GM21423 (cell line): ENCODE measurements around the gene ELK3.

ENCODE experiments used
- ATAC-seq: cut with Tn5 transposase; IDR thresholded peaks from one replicate; pipeline ENCODE4 v1.9.1; 2021; ENCODE audit warnings: mild to moderate bottlenecking, moderate library complexity; ENCODE audit not compliant: unreplicated experiment

ELK3 gene

GRCh38 chr12:96210376-96211055 is 16.3 kb downstream of the ELK3 start:
- no peak for ATAC-seq

GRCh38 chr12:96211988-96212387 is 17.8 kb downstream of the ELK3 start:
- ATAC-seq, result no peak

DNA sequence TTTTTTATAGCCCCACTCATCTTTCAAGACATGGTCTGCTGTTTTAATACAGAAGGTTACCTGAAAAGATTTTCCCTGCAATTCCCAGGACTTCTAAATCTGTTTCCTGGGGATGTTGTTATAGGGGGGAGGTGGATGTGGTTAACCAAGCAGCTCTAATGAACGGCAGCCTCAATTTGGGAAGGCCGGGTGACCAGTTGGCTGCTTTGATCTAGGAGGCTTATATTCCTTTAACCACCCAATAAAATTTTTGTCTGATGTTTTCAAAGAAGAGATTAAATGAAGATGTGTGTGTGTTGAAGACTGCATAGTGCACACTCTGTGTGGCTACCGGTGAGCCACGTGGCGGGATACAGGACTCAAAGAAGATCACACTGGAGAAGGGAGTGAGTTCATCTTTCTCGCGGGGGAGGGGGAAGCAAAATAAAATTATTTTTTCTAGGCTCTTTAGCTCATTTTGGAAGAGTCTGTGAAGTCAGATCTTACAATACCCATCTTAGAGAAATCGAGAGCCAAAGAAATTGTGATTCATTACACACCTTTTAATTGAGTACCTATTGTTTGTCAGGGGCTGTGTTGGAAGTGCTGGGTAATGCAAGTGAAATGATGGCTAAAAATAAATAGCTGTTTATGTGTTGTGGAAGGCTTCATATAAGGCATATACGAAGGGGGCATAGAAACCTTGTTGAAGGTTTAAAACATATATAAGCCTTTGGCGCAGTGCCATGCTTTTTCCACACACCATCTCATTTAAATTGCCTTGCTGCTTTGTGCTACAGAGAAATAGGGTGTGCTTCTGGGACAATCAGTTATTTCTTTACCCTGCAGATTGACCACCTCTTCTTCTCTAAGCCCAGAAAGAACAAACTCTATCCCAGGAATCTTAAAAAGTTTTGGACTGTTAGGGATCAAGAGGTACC is 18.5 kb downstream of the ELK3 start:
- ATAC-seq, result no peak

- ATAC-seq, result no peak
Measured at GRCh38 chr12:96213869-96214268, 19.7 kb downstream of the ELK3 start.

DNA sequence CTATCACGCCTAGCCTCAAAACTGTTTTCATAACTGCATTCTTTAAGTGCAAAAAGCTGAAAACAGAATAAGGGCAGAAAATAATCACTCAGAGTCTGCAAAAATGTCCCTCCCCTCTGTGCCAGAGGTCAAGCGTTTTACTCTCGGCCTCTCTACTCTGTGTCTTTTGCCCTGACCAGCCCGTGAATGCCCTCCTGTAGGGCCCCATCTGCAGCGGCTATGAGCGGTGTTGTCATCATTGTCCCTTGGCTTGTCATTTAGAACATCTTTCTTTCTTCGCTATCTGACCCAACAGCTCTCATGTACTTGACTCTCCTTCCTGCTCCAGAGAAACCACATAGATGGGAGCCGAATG is 21.7 kb downstream of the ELK3 start:
- no peak for ATAC-seq

DNA sequence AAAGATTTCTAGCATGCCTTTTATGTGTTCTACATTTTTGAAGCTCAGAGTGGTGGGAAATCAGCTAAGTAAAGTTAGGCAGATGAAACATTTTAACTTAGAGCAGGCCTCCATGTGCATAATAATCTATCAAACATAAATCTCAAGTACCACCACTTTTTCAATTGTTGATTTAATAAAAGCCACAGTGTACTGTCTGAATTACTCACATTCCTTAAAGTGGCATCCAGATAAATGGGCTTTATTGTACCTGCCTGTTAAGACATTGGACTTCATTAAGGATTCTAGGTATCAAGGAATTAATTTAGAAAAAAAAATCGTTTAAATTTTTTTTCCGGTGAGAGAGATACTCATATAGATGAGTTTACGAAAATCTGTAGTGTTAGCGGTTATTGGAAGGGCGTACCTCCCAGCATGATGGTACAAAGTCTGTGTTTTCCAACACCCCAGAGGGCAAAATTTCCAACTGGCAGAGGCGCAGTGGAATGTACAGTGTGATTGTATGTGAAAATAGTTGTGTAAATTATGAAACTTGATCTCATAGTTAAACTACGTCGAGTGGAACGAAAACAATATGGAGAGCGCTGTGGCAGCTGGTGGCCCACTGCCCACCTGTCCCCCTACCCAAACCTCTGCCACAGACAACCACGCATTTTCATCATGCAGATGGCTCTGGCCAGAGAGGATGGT is 25.0 kb downstream of the ELK3 start:
- no peak for ATAC-seq

DNA sequence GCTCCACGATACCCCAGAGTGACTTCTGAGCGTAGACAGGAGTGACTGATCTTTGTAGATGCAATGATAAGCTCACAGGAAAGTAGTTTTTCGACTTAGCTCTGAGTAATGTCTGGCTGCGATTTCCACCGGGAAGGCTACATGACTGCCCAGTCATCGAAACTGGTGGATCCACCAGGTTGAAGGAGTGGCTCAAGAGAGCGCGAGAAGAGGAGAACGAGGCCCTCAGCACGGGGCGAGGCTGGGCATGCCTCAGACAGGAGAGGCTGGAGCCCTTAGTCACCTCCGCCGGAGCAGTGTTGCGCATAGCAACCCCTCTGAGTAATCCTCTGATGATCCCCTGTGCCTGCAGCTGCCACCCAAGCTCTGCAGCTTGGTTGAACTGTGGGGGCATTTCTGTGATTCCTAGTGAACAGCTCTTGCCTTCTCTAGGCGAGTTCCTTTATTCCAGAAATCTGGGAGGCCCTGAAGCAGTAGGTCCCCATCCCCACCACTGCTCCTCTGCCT is 25.6 kb downstream of the ELK3 start:
- no peak for ATAC-seq

DNA sequence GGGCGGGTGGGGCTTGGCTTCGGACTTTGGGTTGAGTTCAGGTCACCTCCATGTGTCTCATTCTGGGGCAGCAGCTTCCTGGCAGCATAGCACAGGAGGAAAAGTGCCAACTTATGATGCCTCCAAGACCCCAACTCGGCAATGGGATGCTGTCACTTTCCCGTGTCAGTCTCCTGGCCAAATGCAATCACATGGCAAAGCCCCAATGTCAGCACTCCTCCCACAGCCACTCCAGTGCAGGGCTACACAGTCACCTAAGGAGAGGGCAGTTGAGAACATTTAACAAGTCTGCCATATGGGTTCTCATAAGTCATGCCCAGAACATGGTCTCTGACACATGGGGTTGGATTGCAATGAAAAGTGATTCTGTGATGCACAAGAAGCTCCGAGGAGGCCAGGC is 26.7 kb downstream of the ELK3 start:
- no peak for ATAC-seq

- ATAC-seq, result no peak
Measured at GRCh38 chr12:96221391-96221790, 27.2 kb downstream of the ELK3 start.

GRCh38 chr12:96223411-96224218 is 29.4 kb downstream of the ELK3 start:
- no peak for ATAC-seq

DNA sequence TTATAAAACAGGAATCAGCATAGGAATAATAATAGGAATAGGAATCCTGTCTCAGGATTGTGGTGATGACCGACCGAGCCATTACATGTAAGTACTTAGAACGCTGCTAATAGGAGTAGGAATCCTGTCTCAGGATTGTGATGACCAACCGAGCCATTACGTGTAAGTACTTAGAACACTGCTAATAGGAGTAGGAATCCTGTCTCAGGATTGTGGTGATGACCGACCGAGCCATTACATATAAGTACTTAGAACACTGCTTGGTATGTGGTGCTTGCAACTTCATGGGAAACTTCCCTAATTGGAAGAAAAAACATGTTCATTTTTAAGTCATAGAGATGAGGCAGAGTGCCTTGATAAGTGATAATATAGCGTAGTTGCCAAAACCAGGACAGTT is 30.0 kb downstream of the ELK3 start:
- no peak for ATAC-seq

GRCh38 chr12:96225044-96225855 is 31.1 kb downstream of the ELK3 start:
- no peak for ATAC-seq

DNA sequence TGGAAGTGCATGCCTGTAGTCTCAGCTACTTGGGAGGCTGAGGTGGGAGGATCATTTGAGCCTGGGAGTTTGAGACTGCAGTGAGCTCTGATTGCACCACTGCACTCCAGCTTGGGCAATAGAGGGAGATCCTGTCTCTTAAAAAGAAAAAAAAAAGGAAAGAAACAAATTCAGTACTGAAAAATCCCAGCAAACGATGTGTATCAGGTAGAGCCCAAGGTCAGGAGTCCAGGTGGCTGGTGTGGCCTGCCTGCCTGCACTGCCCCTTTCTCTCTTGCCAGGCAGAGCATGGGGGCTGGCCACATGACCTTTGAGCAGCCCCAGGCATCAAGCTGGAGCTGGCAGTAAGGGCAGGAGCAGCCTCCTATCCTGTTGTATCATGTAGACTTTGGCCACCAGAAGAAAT is 31.8 kb downstream of the ELK3 start:
- no peak for ATAC-seq

DNA sequence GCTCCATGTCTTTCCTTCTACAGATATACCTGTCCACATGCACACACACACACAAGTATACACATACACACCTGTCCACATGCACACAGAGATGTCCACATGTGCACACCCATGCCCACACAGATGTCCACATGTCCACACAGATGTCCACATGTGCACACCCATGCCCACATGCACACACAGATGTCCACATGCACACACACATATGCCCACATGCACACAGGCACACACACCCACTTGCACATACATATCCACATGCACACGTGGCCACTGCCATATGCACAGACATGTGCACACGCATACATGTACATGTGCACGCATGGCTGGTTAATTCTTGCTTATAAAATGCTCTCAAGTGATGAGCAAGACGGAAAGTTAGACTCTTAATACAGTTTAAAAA is 32.2 kb downstream of the ELK3 start:
- ATAC-seq, result no peak

DNA sequence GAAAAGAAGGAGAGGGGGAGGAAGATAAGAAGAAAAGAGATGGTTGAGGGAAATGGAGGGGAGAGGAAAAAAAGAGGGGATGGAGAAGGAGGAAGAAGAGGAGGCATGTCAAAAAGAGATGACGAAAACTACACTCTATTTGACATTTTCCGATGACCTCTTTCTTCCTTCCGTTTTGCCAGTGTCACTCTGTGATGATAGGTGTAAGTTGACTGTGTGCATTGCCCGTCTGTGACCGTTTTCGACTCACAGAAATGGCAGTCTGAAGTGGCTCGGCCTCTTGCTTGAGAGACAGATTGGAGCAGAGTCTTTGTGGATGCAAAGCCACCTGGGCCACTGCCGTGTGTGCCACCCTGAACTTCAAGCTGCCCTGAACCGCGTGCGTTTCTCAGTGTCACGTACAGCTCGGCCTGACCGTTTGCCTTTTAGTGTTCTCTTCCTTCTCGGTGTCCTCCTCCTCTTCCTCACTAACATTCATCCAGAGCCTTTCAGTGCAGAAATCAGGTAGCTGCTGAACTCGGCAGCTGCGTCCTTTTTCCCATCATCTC is 32.7 kb downstream of the ELK3 start:
- no peak for ATAC-seq

DNA sequence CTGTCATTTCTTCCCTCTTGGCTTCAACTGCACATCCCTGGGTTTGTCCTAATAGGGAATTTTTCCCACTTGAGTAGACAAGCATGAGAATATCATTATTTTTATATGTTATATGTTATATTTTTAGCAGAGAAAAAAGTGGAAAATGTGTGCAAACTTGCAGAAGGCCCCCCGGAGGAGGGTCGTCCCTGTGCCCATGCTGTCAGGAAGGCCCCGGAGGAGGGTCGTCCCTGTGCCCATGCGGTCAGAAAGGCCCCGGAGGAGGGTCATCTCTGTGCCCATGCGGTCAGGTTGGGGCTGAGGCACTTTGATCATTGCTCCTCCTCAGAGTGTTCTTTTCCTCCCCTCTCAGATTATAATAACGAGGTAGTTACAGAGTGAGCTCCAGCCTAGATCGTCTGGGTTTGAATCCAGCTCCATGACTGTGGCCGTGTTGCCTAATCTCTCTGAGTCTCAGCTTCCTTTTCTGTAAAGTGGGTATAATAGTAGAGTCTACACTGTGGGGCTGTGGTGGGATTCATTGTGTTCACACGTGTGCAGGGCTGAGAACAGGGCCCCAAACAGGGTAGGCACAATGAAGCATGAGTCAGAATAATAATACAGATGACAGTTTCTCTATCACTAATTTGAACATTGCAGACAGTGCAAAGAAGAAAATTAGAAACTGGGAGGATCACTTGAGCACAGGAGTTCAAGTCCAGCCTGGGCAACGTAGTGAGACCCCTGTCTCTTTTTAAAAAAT is 33.4 kb downstream of the ELK3 start:
- ATAC-seq, result no peak

DNA sequence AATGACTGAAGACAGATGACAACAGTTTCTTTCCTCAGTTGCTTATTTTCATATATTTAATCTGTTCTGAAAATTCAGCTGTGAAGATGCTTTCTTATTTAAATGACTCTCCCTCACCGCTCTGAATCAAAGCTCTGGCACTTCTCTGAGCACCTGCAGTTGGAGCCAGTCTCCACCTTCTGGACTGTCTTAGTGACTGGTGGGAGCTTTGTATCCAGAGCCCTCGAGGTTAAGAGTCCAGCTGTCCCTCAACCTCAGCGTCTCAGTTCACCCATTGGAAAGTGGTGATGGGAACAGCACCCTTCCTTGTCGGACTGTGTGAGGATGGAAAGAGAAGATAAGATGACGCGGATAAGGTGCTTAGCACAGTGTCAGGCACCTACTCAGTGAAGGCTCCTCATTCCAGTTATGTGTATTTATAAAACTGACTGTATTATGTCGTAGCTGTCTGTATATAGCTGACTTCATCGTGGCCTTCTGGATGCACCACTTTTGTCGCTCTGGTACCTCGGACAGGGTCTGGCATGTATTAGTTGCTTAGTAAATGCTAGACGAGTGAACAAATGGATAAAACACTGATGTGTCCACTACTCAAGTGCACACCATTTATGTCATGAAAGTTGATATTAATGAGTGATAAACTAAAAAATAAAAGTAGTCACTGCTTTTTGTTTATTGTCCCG is 34.5 kb downstream of the ELK3 start:
- no peak for ATAC-seq

GRCh38 chr12:96230646-96231045 is 36.5 kb downstream of the ELK3 start:
- ATAC-seq, result no peak
